Stimulated activated CD4-positive, alpha-beta T cell treated with anti-CD3 and anti-CD28 coated beads, Interleukin-2, amount 100 ng/mL, for 48 hours (primary cell): ENCODE data around the gene IGLL1.

Experiments
- DNase-seq, 2 donors: peaks; one replicate each; pipeline ENCODE4 v3.0.0-alpha.2; 2020

Gene IGLL1

DNA sequence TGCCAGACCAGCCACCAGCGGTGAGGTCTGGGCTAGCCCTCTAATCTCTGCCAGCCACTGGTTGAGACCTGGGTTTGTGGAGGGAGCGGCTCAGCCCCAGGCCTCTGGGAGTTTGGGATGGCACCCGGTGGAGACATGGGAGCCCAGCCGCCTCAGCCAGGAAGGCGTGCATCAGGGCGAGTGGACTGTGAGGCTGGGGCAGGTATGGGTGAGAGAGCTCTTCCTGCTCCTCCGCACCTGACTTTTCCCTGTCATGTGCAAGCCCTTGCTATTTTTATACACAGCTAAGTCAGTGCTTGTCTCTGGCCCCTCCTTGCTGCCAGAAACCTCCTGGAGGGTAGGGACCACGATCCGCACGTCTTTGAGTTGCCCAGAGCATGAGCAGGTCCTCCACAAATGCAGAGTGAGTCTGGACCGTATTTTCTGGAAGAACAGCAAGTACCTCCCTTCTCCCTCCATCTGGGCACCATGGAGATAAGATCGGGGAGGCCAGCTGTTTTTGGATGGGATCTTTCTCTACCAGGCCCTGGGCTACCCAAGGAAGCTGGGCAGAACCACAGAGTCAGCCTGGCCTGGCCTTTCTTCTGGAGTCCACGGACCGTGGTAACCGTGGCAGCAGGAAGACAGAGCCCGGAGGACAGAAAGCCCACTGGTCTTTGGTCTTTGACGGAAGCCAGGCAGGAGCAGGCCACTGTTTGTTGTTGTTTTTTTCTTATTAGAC is 53.3 kb downstream of the IGLL1 start:
- no peak for DNase-seq

DNA sequence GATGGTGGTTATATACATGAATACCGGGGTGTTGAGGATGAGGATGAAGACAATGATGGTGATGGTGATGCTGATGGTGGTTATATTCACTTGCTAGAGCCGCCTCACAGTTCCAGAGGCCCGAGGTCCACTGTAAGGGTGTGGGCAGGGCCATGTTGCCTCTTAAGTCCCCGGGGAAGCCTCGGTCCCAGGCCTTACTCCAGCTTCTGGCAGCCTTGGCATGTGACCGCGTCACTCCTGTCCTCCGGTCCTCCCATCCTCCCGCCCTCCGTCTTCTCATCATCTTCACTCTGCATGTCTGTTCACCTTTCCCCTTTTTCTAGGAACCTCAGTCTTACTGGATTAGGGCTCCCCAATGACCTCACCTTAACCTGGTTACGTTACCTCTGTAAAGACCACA is 54.6 kb downstream of the IGLL1 start:
- DNase-seq = no peak

- DNase-seq = no peak
Measured at GRCh38 chr22:23524226-23524625, 55.9 kb downstream of the IGLL1 start.

- no peak for DNase-seq
Measured at GRCh38 chr22:23523713-23524112, 56.4 kb downstream of the IGLL1 start.
